GM18870 (cell line): ENCODE data around the gene IGF1.
"Not testable (repeated sequence)": the region's sequence is repeated elsewhere in the genome, so short reads cannot be mapped to it uniquely, and the experiment has no call there.

Experiments
- ATAC-seq: cut with Tn5 transposase; IDR thresholded peaks from one replicate; pipeline ENCODE4 v1.9.1; 2021; ENCODE audit warnings: moderate library complexity; ENCODE audit not compliant: unreplicated experiment

IGF1 gene

GRCh38 chr12:102394200-102394599 is 86.2 kb downstream of the IGF1 start:
- no peak for ATAC-seq

GRCh38 chr12:102390068-102390467 is 90.3 kb downstream of the IGF1 start:
- ATAC-seq = no peak

- ATAC-seq = no peak
These were observed 91.9 kb downstream of the IGF1 start for GRCh38 chr12:102388469-102388868.

- ATAC-seq = no peak
These were observed 95.0 kb downstream of the IGF1 start for GRCh38 chr12:102385343-102385742.

GRCh38 chr12:102379346-102380162 is 100.8 kb downstream of the IGF1 start:
- no peak for ATAC-seq

GRCh38 chr12:102376781-102377180 is 103.6 kb downstream of the IGF1 start:
- no peak for ATAC-seq

- ATAC-seq = no peak
These were observed 104.1 kb downstream of the IGF1 start for GRCh38 chr12:102376181-102376747.

- no peak for ATAC-seq
These were observed 106.2 kb downstream of the IGF1 start for GRCh38 chr12:102374190-102374589.

GRCh38 chr12:102372087-102372486 is 108.3 kb downstream of the IGF1 start:
- ATAC-seq = no peak

- no peak for ATAC-seq
These were observed 109.2 kb downstream of the IGF1 start for GRCh38 chr12:102371165-102371564.

GRCh38 chr12:102369876-102370275 is 110.5 kb downstream of the IGF1 start:
- ATAC-seq = no peak

GRCh38 chr12:102365365-102365764 is 115.0 kb downstream of the IGF1 start:
- no peak for ATAC-seq

GRCh38 chr12:102364709-102365108 is 115.7 kb downstream of the IGF1 start:
- no peak for ATAC-seq

GRCh38 chr12:102356690-102357089 is 123.7 kb downstream of the IGF1 start:
- no peak for ATAC-seq

- ATAC-seq = not testable (repeated sequence)
These were observed 126.1 kb downstream of the IGF1 start for GRCh38 chr12:102354281-102354680.

- ATAC-seq = no peak
These were observed 129.0 kb downstream of the IGF1 start for GRCh38 chr12:102351322-102351721.

- ATAC-seq = no peak
These were observed 130.3 kb downstream of the IGF1 start for GRCh38 chr12:102350070-102350469.

GRCh38 chr12:102349079-102349478 is 131.3 kb downstream of the IGF1 start:
- ATAC-seq = no peak

GRCh38 chr12:102347811-102348210 is 132.6 kb downstream of the IGF1 start:
- ATAC-seq = no peak
